B cell (primary cell): ENCODE results near the gene SOX13. TPM values are rescaled to one million over a fixed set of nuclear protein-coding genes. Genes with fewer than 3 reads are reported as not detected.

Experiments used
- ATAC-seq: fragments of 200-7000 bp; cut with Tn5 transposase; one replicate; pipeline ENCODE4 v1.10.0; 2021; ENCODE audit warnings: low read depth, mild to moderate bottlenecking, moderate number of reproducible peaks, moderate library complexity
- CTCF ChIA-PET: fragments of 350-600 bp; sonication (Branson Sonifier 250); formaldehyde crosslinking; loops from one replicate; lab custom pipeline; 2021; ENCODE audit warnings: antibody characterized with exemption, inconsistent platforms; lab: Charles Lee
- POLR2A ChIA-PET: fragments of 350-600 bp; sonication (Branson Sonifier 250); formaldehyde crosslinking; loops from one replicate; lab custom pipeline; 2021; ENCODE audit warnings: antibody characterized with exemption; lab: Charles Lee
- DNase-seq: peaks from one replicate; pipeline ENCODE4 v3.0.0; 2013
- H2AFZ ChIP-seq: 2 replicates; pipeline ENCODE4 v1.6.1; 2012; ENCODE audit warnings: mild to moderate bottlenecking, low read depth, low read length; ENCODE audit not compliant: insufficient read depth, poor library complexity, severe bottlenecking
- H3K27ac ChIP-seq, 2 donors: 1 replicate in 1 of 2; 2 replicates in 1 of 2; pipeline ENCODE4 v1.5.1; 2012 to 2013; ENCODE audit warnings: low read length in 2 of 2, mild to moderate bottlenecking in 2 of 2, moderate library complexity in 1 of 2
- H3K27me3 ChIP-seq, 4 experiments: fragments of 200-600 bp in 1 of 4; sonication (generic) in 1 of 4; replicated peaks in 1 of 4; 1 replicate in 2 of 4; 2 replicates in 2 of 4; pipeline versions ENCODE4 v1.6.1 to v1.7.0; 2013 to 2016; ENCODE audit warnings: low read length in 3 of 4, mild to moderate bottlenecking in 2 of 4, mixed read lengths in 1 of 4, moderate library complexity in 1 of 4; ENCODE audit not compliant: insufficient read depth in 4 of 4, control insufficient read depth in 3 of 4; ENCODE audit errors: control extremely low read depth in 1 of 4
- H3K36me3 ChIP-seq, 2 experiments: replicated peaks in 1 of 2; 1 replicate in 1 of 2; 2 replicates in 1 of 2; pipeline versions ENCODE4 v1.6.1 to v1.7.1; 2013; ENCODE audit warnings: low read length in 1 of 2; ENCODE audit not compliant: insufficient read depth in 2 of 2, control insufficient read depth in 1 of 2; ENCODE audit errors: control extremely low read depth in 1 of 2, extremely low read depth in 1 of 2
- H3K4me1 ChIP-seq, 2 donors: fragments of 200-600 bp in 1 of 2; sonication (generic) in 1 of 2; 1 replicate in 1 of 2; 2 replicates in 1 of 2; pipeline versions ENCODE4 v1.5.1 to v1.6.1; 2013 to 2017; ENCODE audit warnings: low read length in 2 of 2; ENCODE audit not compliant: control insufficient read depth in 2 of 2, insufficient read depth in 2 of 2
- H3K4me2 ChIP-seq: replicated peaks from 2 replicates; pipeline ENCODE3; 2012; ENCODE audit warnings: mild to moderate bottlenecking, low read depth, low read length; ENCODE audit not compliant: poor library complexity, severe bottlenecking
- H3K4me3 ChIP-seq, 5 experiments: fragments of 200-600 bp in 1 of 5; sonication (generic) in 1 of 5; 1 replicate in 3 of 5; 2 replicates in 2 of 5; pipeline versions ENCODE4 v1.5.1 to v1.7.0; 2011 to 2016; ENCODE audit warnings: low read length in 4 of 5, mild to moderate bottlenecking in 4 of 5, low read depth in 2 of 5, control low read depth in 1 of 5, moderate library complexity in 1 of 5; ENCODE audit not compliant: insufficient read depth in 1 of 5; ENCODE audit errors: control extremely low read depth in 1 of 5, extremely low read depth in 1 of 5
- H3K79me2 ChIP-seq: fragments of 200-600 bp; sonication (generic); one replicate; pipeline ENCODE4 v1.6.0; 2016; ENCODE audit warnings: low read length; ENCODE audit not compliant: control insufficient read depth, insufficient read depth
- H3K9ac ChIP-seq: fragments of 200-600 bp; sonication (generic); 2 replicates; pipeline ENCODE4 v1.6.1; 2017; ENCODE audit warnings: mild to moderate bottlenecking, low read length, moderate library complexity
- H3K9me3 ChIP-seq, 3 donors: one replicate each; pipeline versions ENCODE4 v1.6.1 to v1.7.1; 2013; ENCODE audit warnings: low read length in 2 of 3; ENCODE audit not compliant: control insufficient read depth in 2 of 3, insufficient read depth in 1 of 3; ENCODE audit errors: control extremely low read depth in 1 of 3
- H4K20me1 ChIP-seq: 2 replicates; pipeline ENCODE4 v1.6.0; 2012; ENCODE audit warnings: mild to moderate bottlenecking, low read length; ENCODE audit not compliant: insufficient read depth, control insufficient read depth, poor library complexity, severe bottlenecking
- H3K27ac Mint-ChIP-seq: one replicate; pipeline ENCODE4 v1.8.0; 2021; ENCODE audit warnings: mixed read lengths
- H3K27me3 Mint-ChIP-seq: one replicate; pipeline ENCODE4 v1.8.0; 2021; ENCODE audit warnings: mixed read lengths
- H3K4me1 Mint-ChIP-seq: one replicate; pipeline ENCODE4 v1.8.0; 2021; ENCODE audit warnings: mixed read lengths
- H3K4me3 Mint-ChIP-seq: one replicate; pipeline ENCODE4 v1.8.0; 2021; ENCODE audit warnings: mixed read lengths
- H3K9me3 Mint-ChIP-seq: one replicate; pipeline ENCODE4 v1.8.0; 2022; ENCODE audit warnings: mixed read lengths; ENCODE audit not compliant: insufficient read depth
- CTCF ChIP-seq: fragments of 200-600 bp; IDR thresholded peaks from one replicate; pipeline ENCODE4 v1.8.0; 2022; ENCODE audit warnings: antibody characterized with exemption, mild to moderate bottlenecking
- EZH2 ChIP-seq: IDR thresholded peaks from 2 replicates; pipeline ENCODE4 v1.6.1; 2012; ENCODE audit warnings: borderline replicate concordance, low read depth, mild to moderate bottlenecking, moderate library complexity, low read length; ENCODE audit not compliant: insufficient read depth, poor library complexity, severe bottlenecking
- WGBS: methylation state at CpG from one replicate; pipeline ENCODE4 v1.1.5; 2013; ENCODE audit warnings: missing lambda C conversion rate; ENCODE audit not compliant: insufficient coverage; 5-methylcytosine and 5-hydroxymethylcytosine counted together
- intact Hi-C: fragments of 100-400 bp; cut with micrococcal nuclease; formaldehyde crosslinking; loops from one replicate; pipeline ENCODE4 v1.10.0; 2022
- polyA plus RNA-seq: library from polyadenylated mRNA; depleted of rRNA; stranded (reverse); fragments of >200 nt; gene quantifications from 2 replicates; pipeline ENCODE4 v1.2.3, GENCODE V29; 2012
- total RNA-seq, 2 donors: library from RNA; stranded (reverse); fragments of 120-200 nt in 1 of 2; gene quantifications; 1 replicate in 1 of 2; 2 replicates in 1 of 2; pipeline versions ENCODE4 v1.2.3 to v1.2.4, GENCODE V29; 2013 to 2022

SOX13 gene
- total and polyA plus RNA-seq, 2 donors (not counting 1 experiment from before 2014, with no cell fraction given) = 0.15 to 1.3 TPM

GRCh38 chr1:204029016-204029415, 43.9 kb upstream of the SOX13 start:
- Histone ChIP-seq H3K4me3 (no peak overlapping the region), H3K4me1 (no peaks in the 10 kb centered on the region), H3K27ac (no peak overlapping the region), H3K79me2 (no peaks in the 10 kb centered on the region), H2AFZ (no peak overlapping the region), H3K36me3 (no peaks in the 10 kb centered on the region), H3K27me3 (peaks cover 0 to 9% (median 0%) of the 10 kb centered on the region in 4 experiments), H3K9me3 (no peaks in the 10 kb centered on the region), H4K20me1 (no peaks in the 10 kb centered on the region), H3K9ac (no peak overlapping the region), H3K4me2 (no peak overlapping the region)
- ATAC-seq = no peak
- no peaks in the 10 kb centered on the region for H3K9me3 Mint-ChIP-seq
- DNase-seq = no peak
- H3K27me3 Mint-ChIP-seq = peaks cover 43% of the 10 kb centered on the region
- intact Hi-C loops = no loop called here
- no peak overlapping the region for H3K4me3 Mint-ChIP-seq
- POLR2A ChIA-PET = no interaction called here
- WGBS = 85% methylated on average over 6 of the region's 11 CpGs
- CTCF ChIA-PET = no interaction called here
- H3K4me1 Mint-ChIP-seq = no peaks in the 10 kb centered on the region
- TF ChIP-seq CTCF (no peak), EZH2 (no peak)
- H3K27ac Mint-ChIP-seq = no peak overlapping the region

GRCh38 chr1:204031098-204031710, 41.7 kb upstream of the SOX13 start:
- Mint-ChIP-seq H3K27ac (no peak overlapping the region), H3K27me3 (peaks cover 38% of the 10 kb centered on the region), H3K4me3 (no peak overlapping the region), H3K4me1 (no peaks in the 10 kb centered on the region), H3K9me3 (no peaks in the 10 kb centered on the region)
- WGBS = 39% methylated on average over 11 of the region's 11 CpGs
- Histone ChIP-seq H3K9me3 (no peaks in the 10 kb centered on the region), H3K27me3 (peaks cover 0 to 6% (median 0%) of the 10 kb centered on the region in 4 experiments), H3K9ac (no peak overlapping the region), H3K79me2 (no peaks in the 10 kb centered on the region), H3K36me3 (no peaks in the 10 kb centered on the region), H3K27ac (no peak overlapping the region), H4K20me1 (no peaks in the 10 kb centered on the region), H3K4me2 (no peak overlapping the region), H3K4me1 (no peaks in the 10 kb centered on the region), H3K4me3 (no peak overlapping the region), H2AFZ (no peak overlapping the region)
- POLR2A ChIA-PET = no interaction called here
- ATAC-seq (no peak), DNase-seq (no peak)
- TF ChIP-seq EZH2 (no peak), CTCF (no peak)
- intact Hi-C loops = no loop called here
- CTCF ChIA-PET = no interaction called here
